Measurements from ENCODE around the gene NTSR1.

DNA sequence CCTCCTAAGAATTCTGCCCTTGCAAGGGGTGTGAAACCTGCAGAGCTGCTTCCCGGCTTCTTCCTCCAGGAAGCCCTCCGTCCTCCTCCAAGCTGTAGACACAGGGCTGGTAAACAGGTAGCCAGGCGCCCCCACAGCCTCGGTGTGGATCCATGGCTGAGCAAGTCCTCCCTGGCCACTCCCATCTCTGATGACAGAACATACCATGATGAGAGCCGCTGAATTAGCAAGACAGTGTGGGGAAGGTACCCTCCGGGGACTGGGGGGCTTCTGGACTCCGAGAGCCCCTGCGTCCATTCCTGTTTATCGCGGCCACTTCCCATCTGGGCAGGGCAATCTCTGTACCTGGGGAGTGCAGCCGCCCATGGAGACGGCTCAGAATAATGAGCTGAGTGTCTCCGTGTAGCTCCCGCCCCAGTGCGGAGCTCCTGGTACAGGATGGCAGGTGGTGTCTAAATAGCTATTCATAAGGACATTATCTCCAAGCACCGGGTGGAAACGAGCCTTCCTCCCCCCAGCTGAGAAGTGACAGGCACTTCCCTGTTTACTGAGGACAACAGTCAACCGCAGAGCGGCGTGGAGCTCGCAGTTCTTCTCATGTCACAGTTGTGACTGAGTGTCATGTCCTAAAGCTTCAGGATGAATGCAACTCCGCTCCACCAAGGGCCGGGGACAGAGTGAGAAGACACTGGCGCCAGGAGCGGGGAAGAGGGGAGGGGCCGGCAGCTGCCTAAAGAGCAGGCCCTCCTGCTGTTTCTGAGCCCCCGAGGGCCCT, 22.7 kb upstream of the NTSR1 start:
- TF ChIP-seq, protein P1, sequence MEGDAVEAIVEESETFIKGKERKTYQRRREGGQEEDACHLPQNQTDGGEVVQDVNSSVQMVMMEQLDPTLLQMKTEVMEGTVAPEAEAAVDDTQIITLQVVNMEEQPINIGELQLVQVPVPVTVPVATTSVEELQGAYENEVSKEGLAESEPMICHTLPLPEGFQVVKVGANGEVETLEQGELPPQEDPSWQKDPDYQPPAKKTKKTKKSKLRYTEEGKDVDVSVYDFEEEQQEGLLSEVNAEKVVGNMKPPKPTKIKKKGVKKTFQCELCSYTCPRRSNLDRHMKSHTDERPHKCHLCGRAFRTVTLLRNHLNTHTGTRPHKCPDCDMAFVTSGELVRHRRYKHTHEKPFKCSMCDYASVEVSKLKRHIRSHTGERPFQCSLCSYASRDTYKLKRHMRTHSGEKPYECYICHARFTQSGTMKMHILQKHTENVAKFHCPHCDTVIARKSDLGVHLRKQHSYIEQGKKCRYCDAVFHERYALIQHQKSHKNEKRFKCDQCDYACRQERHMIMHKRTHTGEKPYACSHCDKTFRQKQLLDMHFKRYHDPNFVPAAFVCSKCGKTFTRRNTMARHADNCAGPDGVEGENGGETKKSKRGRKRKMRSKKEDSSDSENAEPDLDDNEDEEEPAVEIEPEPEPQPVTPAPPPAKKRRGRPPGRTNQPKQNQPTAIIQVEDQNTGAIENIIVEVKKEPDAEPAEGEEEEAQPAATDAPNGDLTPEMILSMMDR (IDR thresholded peaks at IDR 0.05): no peak
- TF ChIP-seq POLR2A (IDR thresholded peaks at IDR 0.05): no peak

All from Peyer's patch (tissue), 4 donors.